HG03354 (cell line): ENCODE data around the gene FLYWCH1.

Experiments
- ATAC-seq: cut with Tn5 transposase; IDR thresholded peaks from one replicate; pipeline ENCODE4 v1.9.1; 2021; ENCODE audit warnings: mild to moderate bottlenecking; ENCODE audit not compliant: unreplicated experiment, poor library complexity, severe bottlenecking

Gene FLYWCH1

DNA sequence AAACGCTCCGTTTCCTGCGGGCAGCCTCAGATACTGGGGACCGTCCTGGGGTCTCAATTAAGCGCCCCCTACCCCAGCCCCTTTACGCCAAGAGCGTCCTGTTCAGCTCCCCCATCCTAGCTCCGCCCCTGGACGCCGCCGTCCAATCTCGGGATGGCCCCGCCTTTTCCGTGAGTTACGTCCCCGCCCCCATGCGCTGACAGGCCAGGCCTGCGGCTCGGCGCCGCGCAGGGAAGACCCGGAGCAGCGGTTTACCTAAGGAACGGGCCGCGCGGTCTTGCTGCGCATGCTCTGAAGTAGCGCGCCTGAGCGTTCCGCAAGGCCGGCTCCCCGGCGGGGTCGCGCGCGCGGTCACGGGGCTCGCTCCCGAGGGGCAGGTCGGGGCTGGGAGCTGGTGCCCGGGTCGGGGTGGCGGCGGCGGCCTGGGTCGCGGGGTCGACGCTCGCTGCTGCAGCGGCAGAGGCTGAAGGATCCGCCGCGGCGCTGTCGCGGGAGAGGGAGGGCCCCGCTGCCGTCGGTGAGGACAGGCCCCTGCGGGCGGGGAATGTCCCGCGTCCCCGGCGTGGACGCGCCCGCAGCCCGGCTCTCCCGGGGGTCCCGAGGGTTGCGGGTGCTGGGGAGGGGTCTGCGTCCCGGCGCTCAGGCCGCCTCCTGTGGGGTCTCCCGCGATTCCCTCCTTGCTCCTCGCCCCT, at the start of gene FLYWCH1:
Gene FLYWCH1, plus strand, starts transcription at position 294 of the 692 bp plus-strand sequence. CDS start 17,755 bp downstream, outside the sequence.
- ATAC-seq: peak; percentile 95

DNA sequence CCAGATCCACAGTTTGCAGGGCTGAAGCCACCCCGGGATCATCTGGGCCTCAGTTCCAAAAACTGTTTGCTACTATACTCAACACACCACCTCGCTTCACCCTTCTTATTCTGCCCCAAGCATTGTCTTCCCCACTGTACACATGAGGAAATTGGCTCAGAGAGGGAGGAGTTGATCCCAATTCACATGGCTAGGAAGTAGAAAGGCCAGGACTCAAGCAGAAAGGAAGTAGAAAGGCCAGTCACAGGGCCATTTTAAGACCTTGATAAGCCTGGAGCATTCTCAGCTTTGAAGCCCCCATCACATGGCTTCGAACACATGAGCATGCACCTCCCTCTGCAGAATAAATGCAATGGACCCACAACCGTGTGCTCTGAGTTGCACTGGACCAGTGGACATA, 46.1 kb upstream of the FLYWCH1 start:
- ATAC-seq: no peak

DNA sequence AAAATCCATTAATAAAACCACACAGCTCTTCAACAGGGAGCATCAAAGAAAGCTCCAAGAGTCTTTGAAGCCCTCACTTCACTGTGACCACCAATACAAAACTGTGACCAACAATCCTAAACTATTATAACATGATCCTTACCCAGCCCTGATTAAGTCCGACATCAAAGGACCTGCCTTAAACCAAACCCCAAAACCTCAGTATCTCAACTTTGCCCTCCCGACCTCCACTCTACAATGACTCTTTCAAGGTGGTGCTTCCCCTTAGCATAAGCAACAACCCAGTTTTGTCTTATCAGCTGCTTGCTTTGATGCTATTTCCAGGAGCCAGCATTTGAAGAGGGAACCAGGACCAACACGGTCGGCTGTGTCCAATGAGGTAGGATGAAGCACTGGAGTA, 45.3 kb upstream of the FLYWCH1 start:
- no peak for ATAC-seq

DNA sequence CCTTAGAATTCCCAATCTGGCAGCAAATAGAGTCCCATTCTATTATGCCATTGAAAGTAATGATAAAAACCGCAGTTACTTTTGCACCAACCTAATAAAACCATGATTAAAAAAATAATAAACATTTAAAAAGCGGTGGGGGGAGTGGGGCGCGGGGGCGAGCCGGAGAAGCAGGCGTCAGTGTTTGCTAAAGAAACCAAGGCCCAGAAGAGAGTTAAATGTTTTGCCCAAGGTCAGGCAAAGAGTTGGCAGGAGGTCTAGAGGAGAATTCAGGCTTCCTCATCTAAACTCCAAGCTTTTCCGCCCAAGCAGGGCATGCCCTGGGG, 44.1 kb upstream of the FLYWCH1 start:
- ATAC-seq: no peak

- peak; percentile 90 for ATAC-seq
These were observed 43.5 kb upstream of the FLYWCH1 start for GRCh38 chr16:2867987-2868789.

- no peak for ATAC-seq
These were observed 39.8 kb upstream of the FLYWCH1 start for GRCh38 chr16:2871926-2872325.

DNA sequence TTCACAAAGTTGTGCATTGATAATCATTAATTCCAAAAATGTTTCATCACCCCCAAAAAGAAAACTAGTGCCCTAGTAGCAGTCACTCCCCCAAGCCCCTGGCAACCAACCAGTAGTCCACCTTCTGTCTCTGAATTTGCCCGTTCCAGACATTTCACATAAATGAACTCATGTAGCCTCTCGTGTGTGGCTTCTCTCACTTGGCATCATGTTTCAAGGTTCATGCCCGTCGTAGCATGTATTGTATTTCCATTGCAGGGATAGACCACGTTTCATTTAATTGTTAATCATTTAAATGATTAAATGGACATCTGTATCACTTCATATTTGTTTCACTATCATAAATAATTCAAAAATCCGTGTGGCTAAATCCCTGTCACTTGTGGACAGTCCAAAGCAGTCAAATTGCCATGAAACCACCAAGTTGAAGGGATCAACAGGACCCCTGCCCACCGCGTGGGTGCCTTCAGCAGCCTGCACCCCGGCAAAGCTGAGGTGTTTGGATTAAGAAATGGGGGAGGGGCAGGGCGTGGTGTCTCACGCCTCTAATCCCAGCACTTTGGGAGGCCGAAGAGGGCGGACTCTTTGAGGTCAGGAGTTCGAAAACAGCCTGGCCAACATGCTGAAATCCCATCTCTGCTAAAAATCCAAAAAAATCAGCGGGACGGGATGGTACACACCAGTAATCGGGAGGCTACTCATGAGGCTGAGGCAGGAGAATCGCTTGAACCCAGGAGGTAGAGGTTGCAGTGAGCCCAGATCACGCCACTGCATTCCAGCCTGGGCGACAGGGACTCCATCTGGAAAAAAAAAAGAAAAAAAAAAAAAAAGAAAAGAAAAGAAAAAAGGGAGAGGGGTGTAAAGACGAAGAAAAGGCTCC, 37.5 kb upstream of the FLYWCH1 start:
- ATAC-seq: no peak

- peak; percentile 75 for ATAC-seq
These were observed 36.8 kb upstream of the FLYWCH1 start for GRCh38 chr16:2874912-2875362.

- ATAC-seq: no peak
These were observed 31.8 kb upstream of the FLYWCH1 start for GRCh38 chr16:2879854-2880508.

GRCh38 chr16:2881783-2882649, 29.7 kb upstream of the FLYWCH1 start:
- peak; percentile 14 for ATAC-seq

GRCh38 chr16:2882650-2883457, 28.9 kb upstream of the FLYWCH1 start, which contains the start of gene FLYWCH2:
TSS of gene FLYWCH2 (plus strand) at chr16:2883215. CDS start at chr16:2896450, 13,235 bp downstream.
- ATAC-seq: peak; percentile 92

GRCh38 chr16:2883458-2883908, 28.2 kb upstream of the FLYWCH1 start:
- no peak for ATAC-seq

DNA sequence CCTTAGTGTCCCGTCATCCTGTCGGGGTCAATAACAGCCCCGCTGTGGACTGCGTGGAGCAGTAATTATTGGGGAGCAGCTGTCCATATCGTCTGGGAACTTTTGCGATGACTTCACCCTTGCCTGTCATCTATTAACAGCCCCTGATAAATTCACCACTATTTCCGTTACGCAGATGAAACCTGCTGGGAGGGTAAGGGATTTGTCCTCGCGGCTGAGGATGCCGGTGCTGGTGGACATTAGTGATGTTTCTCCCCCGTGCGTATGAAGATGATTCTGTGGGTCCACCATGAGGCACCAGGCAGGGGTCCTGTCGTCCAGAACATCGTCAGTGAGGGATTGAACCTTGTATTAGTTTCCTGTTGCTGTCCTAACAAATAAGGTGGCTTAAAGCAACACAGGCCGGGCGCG, 27.7 kb upstream of the FLYWCH1 start:
- no peak for ATAC-seq

GRCh38 chr16:2894231-2894630, 17.5 kb upstream of the FLYWCH1 start:
- no peak for ATAC-seq

DNA sequence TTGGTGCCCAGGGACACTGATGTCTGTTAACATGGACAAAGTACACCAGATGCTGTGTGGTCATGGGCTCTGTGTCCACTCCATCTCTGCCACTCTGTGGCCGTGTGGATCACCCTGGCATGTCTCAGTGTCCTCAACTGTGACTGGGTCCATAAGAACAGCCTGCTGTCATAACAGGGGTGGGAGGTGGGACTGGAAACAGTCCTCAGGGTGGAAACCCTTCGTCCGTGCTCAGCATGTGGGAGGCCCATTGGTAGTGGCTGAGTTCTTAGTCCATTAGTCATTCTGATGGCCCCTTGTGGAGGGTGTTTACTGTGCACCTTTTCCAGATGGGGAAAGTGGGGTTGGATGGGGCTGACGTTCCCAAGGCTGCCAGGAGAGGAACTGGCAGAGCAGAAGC, 15.9 kb upstream of the FLYWCH1 start:
- ATAC-seq: no peak

DNA sequence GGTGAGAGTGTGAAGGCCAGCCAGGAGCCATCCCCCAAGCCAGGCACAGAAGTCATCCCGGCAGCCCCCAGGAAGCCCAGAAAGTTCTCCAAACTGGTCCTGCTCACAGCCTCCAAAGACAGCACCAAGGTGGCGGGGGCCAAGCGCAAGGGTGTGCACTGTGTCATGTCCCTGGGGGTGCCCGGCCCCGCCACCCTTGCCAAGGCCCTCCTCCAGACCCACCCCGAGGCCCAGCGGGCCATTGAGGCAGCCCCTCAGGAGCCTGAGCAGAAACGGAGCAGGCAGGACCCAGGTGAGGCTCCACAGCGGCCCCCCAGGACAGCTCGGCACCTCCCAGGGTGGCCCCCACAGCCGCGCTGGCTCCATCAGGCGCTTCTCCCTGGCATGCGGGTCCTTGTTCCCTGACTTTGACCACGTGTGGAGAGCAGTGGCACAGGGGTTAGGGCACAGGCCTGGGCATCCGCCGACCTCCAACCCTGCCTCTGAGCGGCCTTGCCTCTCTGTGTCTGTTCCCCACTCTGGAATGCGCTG, 15.2 kb upstream of the FLYWCH1 start:
- ATAC-seq: no peak

GRCh38 chr16:2897110-2897509, 14.6 kb upstream of the FLYWCH1 start:
- no peak for ATAC-seq
